HepG2 (cell line): ENCODE measurements around the gene LAMB2. TPM values are rescaled to one million over a fixed set of nuclear protein-coding genes. Genes with fewer than 3 reads are reported as not detected.
A peak's percentile ranks its signal among the peaks of the same experiment; 100 is the strongest.

Experiments
- ARID2 ChIP-seq: sonication (generic); formaldehyde crosslinking; IDR thresholded peaks from 2 replicates; pipeline ENCODE4 v1.8.1; 2022; ENCODE audit warnings: mild to moderate bottlenecking, missing genetic modification reagents, borderline replicate concordance
- ATF7 ChIP-seq, 2 experiments: fragments of 450-650 bp in 1 of 2; sonication (generic) in 1 of 2; formaldehyde crosslinking in 1 of 2; IDR thresholded peaks; 2 replicates each; pipeline versions ENCODE4 v1.4.0 to v1.6.1; 2016 to 2020; ENCODE audit warnings: antibody characterized with exemption in 1 of 2, mild to moderate bottlenecking in 1 of 2, missing genetic modification reagents in 1 of 2
- ELF4 ChIP-seq: sonication (generic); formaldehyde crosslinking; IDR thresholded peaks from 2 replicates; pipeline ENCODE4 v1.5.0; 2020; ENCODE audit warnings: missing genetic modification reagents, mild to moderate bottlenecking, moderate library complexity, borderline replicate concordance
- GLI4 ChIP-seq: sonication (generic); formaldehyde crosslinking; IDR thresholded peaks from 2 replicates; pipeline ENCODE4 v1.5.1; 2020; ENCODE audit warnings: missing genetic modification reagents, mild to moderate bottlenecking, moderate library complexity, borderline replicate concordance
- NBN ChIP-seq: fragments of 450-650 bp; conservative IDR thresholded peaks from 2 replicates; pipeline ENCODE4 v1.6.1; 2017
- NFIC ChIP-seq: IDR thresholded peaks from 2 replicates; pipeline ENCODE4 v1.6.1; 2012; ENCODE audit warnings: mild to moderate bottlenecking, low read length, inconsistent platforms
- NFKB2 ChIP-seq: sonication (generic); formaldehyde crosslinking; IDR thresholded peaks from 2 replicates; pipeline ENCODE4 v1.4.0; 2020; ENCODE audit warnings: missing genetic modification reagents, borderline replicate concordance
- ONECUT2 ChIP-seq: sonication (generic); formaldehyde crosslinking; IDR thresholded peaks from 2 replicates; pipeline ENCODE4 v1.4.0; 2020; ENCODE audit warnings: missing genetic modification reagents
- PHF20 ChIP-seq: sonication (generic); formaldehyde crosslinking; IDR thresholded peaks from 2 replicates; pipeline ENCODE4 v1.5.0; 2020; ENCODE audit warnings: mild to moderate bottlenecking, missing genetic modification reagents
- POLR2G ChIP-seq: fragments of 200-400 bp; formaldehyde crosslinking; IDR thresholded peaks from 2 replicates; pipeline ENCODE4 v1.6.1; 2018; ENCODE audit warnings: mild to moderate bottlenecking, low read depth, low read length, moderate library complexity
- RAD21 ChIP-seq: fragments of 450-650 bp; formaldehyde crosslinking; IDR thresholded peaks from 2 replicates; pipeline ENCODE4 v1.5.0; 2020; ENCODE audit warnings: mild to moderate bottlenecking
- SNRNP70 ChIP-seq: fragments of 200-400 bp; formaldehyde crosslinking; IDR thresholded peaks from 2 replicates; pipeline ENCODE4 v1.6.1; 2017; ENCODE audit warnings: mild to moderate bottlenecking, low read depth, low read length, moderate library complexity
- SRY ChIP-seq: sonication (generic); formaldehyde crosslinking; IDR thresholded peaks from 2 replicates; pipeline ENCODE4 v1.8.0; 2022; ENCODE audit warnings: mild to moderate bottlenecking, missing genetic modification reagents
- STAG1 ChIP-seq: sonication (generic); formaldehyde crosslinking; IDR thresholded peaks from 2 replicates; pipeline ENCODE4 v1.4.0; 2020; ENCODE audit warnings: missing genetic modification reagents
- ZFP1 ChIP-seq: IDR thresholded peaks from 2 replicates; pipeline ENCODE4 v1.6.1; 2016
- ZNF354B ChIP-seq: sonication (generic); formaldehyde crosslinking; IDR thresholded peaks from 2 replicates; pipeline ENCODE4 v1.8.0; 2022; ENCODE audit warnings: mild to moderate bottlenecking, missing genetic modification reagents
- ZNF367 ChIP-seq: sonication (generic); formaldehyde crosslinking; IDR thresholded peaks from 2 replicates; pipeline ENCODE4 v1.4.0; 2020; ENCODE audit warnings: missing genetic modification reagents, borderline replicate concordance
- ZNF460 ChIP-seq: sonication (generic); formaldehyde crosslinking; IDR thresholded peaks from 2 replicates; pipeline ENCODE4 v1.5.1; 2020; ENCODE audit warnings: missing genetic modification reagents, mild to moderate bottlenecking, borderline replicate concordance
- polyA plus RNA-seq, 8 experiments: library from polyadenylated mRNA; depleted of rRNA in 3 of 8; stranded (reverse) in 7 of 8; unstranded in 1 of 8; fragments of >200 nt; fragmentation: Illumina TruSeq in 4 of 8; extraction: Trizol in 4 of 8; gene quantifications; 2 replicates each; pipeline versions ENCODE4 v1.2.1 to v1.2.3, GENCODE V29; 2011 to 2016; ENCODE audit warnings: low read depth in 4 of 8, missing spikeins in 1 of 8, mixed read lengths in 1 of 8; ENCODE audit not compliant: insufficient read depth in 1 of 8
- total RNA-seq, 5 experiments: library from RNA; depleted of rRNA; stranded (reverse); fragments of >200 nt; fragmentation: Illumina TruSeq; extraction: Trizol; gene quantifications; 2 replicates each; pipeline ENCODE4 v1.2.3, GENCODE V29; 2016; ENCODE audit warnings: low read depth in 1 of 5
- TF ChIP-seq, protein P1 (sequence below): IDR thresholded peaks from 2 replicates; pipeline ENCODE4 v1.6.1; 2016; ENCODE audit warnings: mild to moderate bottlenecking
- TF ChIP-seq, protein P2 (sequence below): sonication (generic); formaldehyde crosslinking; conservative IDR thresholded peaks from 2 replicates; pipeline ENCODE4 v1.8.0; 2022; ENCODE audit warnings: missing genetic modification reagents
- TF ChIP-seq, protein P3 (sequence below): sonication (generic); formaldehyde crosslinking; IDR thresholded peaks from 2 replicates; pipeline ENCODE4 v1.4.0; 2020; ENCODE audit warnings: mild to moderate bottlenecking, missing genetic modification reagents
- TF ChIP-seq, protein P4 (sequence below): sonication (generic); formaldehyde crosslinking; IDR thresholded peaks from 2 replicates; pipeline ENCODE4 v1.8.1; 2023; ENCODE audit warnings: mild to moderate bottlenecking, moderate library complexity, missing genetic modification reagents
- TF ChIP-seq, protein P5 (sequence below): sonication (generic); formaldehyde crosslinking; IDR thresholded peaks from 2 replicates; pipeline ENCODE4 v1.5.1; 2020; ENCODE audit warnings: mild to moderate bottlenecking, missing genetic modification reagents, moderate library complexity

Gene LAMB2
- total and polyA plus RNA-seq, 2 of the 13 experiments (the other 11 are each of a cell fraction or from before 2014, with no cell fraction given), result 208 to 443 TPM

DNA sequence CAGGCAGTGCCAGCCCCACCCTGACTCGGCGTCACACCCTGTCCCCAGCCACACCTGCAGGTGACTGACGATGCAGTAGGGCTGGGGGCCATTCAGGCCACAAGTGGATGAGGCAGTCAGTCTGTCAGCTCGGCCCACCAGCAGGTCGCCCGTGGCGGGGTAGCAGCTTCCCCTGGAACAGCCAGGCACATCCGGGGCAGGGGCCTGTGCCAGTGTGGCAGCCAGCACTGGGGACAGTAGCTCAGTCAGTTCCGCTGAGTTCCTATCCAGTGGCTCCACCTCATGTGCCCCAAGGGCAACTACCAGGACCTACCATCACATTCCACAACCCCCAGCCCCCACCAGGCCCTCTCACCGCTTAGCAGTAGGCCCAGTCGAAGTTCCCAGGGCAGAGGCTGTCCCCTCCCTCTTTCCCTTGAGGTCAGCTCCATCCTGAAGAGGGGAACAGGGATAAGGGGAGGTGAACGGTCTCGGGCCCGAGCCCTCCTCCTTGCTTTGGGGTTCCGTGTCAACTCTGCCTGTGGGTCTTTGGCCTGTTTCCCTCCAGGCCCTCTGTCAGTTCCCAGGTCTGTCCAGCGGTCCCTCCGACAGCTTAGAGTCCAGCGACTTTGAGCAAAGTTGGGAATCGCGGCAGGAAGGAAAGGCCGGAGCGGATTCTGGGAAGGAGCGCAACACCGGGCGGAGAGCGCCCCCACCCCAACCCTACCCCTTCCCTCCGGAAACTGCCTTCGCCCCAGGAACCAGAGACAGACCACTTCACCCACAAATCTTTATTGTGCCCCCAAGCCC, at the start of gene LAMB2 (continued):
- TF ChIP-seq PHF20, result peak; percentile 53
- TF ChIP-seq ZNF460 (CRISPR knock-in tag), result no peak
- TF ChIP-seq, protein P1, sequence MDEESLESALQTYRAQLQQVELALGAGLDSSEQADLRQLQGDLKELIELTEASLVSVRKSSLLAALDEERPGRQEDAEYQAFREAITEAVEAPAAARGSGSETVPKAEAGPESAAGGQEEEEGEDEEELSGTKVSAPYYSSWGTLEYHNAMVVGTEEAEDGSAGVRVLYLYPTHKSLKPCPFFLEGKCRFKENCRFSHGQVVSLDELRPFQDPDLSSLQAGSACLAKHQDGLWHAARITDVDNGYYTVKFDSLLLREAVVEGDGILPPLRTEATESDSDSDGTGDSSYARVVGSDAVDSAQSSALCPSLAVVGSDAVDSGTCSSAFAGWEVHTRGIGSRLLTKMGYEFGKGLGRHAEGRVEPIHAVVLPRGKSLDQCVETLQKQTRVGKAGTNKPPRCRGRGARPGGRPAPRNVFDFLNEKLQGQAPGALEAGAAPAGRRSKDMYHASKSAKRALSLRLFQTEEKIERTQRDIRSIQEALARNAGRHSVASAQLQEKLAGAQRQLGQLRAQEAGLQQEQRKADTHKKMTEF, result peak; percentile 34; the same call in 1 of the 2 replicates
- no peak for TF ChIP-seq ELF4 (CRISPR knock-in tag)
- TF ChIP-seq, protein P2, sequence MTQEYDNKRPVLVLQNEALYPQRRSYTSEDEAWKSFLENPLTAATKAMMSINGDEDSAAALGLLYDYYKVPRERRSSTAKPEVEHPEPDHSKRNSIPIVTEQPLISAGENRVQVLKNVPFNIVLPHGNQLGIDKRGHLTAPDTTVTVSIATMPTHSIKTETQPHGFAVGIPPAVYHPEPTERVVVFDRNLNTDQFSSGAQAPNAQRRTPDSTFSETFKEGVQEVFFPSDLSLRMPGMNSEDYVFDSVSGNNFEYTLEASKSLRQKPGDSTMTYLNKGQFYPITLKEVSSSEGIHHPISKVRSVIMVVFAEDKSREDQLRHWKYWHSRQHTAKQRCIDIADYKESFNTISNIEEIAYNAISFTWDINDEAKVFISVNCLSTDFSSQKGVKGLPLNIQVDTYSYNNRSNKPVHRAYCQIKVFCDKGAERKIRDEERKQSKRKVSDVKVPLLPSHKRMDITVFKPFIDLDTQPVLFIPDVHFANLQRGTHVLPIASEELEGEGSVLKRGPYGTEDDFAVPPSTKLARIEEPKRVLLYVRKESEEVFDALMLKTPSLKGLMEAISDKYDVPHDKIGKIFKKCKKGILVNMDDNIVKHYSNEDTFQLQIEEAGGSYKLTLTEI (CRISPR knock-in tag), result no peak
- no peak for TF ChIP-seq ATF7 (IDR thresholded peaks at IDR 0.05)
- no peak for TF ChIP-seq ATF7 (CRISPR knock-in tag; IDR thresholded peaks at IDR 0.05)
- no peak for TF ChIP-seq NFIC
- TF ChIP-seq STAG1, result no peak
- no peak for TF ChIP-seq GLI4
- TF ChIP-seq SNRNP70, result no peak
- TF ChIP-seq POLR2G, result peak; percentile 82
- no peak for TF ChIP-seq ZFP1 (CRISPR knock-in tag)
- TF ChIP-seq, protein P3, sequence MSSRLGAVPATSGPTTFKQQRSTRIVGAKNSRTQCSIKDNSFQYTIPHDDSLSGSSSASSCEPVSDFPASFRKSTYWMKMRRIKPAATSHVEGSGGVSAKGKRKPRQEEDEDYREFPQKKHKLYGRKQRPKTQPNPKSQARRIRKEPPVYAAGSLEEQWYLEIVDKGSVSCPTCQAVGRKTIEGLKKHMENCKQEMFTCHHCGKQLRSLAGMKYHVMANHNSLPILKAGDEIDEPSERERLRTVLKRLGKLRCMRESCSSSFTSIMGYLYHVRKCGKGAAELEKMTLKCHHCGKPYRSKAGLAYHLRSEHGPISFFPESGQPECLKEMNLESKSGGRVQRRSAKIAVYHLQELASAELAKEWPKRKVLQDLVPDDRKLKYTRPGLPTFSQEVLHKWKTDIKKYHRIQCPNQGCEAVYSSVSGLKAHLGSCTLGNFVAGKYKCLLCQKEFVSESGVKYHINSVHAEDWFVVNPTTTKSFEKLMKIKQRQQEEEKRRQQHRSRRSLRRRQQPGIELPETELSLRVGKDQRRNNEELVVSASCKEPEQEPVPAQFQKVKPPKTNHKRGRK (CRISPR knock-in tag), result no peak
- TF ChIP-seq, protein P4, sequence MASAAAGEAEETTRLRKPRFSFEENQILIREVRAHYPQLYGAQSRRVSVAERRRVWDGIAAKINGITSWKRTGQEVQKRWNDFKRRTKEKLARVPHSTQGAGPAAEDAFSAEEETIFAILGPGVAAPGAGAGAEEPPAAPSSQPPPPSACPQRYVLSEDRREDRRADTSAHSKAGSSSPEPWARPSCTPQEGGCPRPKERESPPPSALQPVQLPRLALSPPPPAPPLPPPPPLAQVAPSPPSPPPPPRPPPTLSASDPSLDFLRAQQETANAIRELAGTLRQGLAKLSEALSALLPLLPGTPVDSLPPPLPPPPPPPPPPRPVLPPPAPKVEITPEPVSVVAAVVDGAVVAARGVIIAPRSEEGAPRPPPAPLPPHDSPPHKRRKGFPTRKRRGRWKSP (CRISPR knock-in tag), result no peak; the same call in 1 of the 2 replicates
- TF ChIP-seq, protein P5, sequence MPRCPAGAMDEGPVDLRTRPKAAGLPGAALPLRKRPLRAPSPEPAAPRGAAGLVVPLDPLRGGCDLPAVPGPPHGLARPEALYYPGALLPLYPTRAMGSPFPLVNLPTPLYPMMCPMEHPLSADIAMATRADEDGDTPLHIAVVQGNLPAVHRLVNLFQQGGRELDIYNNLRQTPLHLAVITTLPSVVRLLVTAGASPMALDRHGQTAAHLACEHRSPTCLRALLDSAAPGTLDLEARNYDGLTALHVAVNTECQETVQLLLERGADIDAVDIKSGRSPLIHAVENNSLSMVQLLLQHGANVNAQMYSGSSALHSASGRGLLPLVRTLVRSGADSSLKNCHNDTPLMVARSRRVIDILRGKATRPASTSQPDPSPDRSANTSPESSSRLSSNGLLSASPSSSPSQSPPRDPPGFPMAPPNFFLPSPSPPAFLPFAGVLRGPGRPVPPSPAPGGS (CRISPR knock-in tag), result no peak
- no peak for TF ChIP-seq NBN
- peak; percentile 49; the same call in 1 of the 2 replicates for TF ChIP-seq RAD21 (CRISPR knock-in tag)
- no peak for TF ChIP-seq ONECUT2 (CRISPR knock-in tag)
- peak; percentile 86 for TF ChIP-seq ARID2
- no peak for TF ChIP-seq ZNF367
- TF ChIP-seq ZNF354B (CRISPR knock-in tag), result 0 out of 2 replicates have a peak, but pooled peaks have one; percentile 47
- TF ChIP-seq NFKB2 (CRISPR knock-in tag), result peak; percentile 69; the same call in 1 of the 2 replicates
- peak; percentile 67 for TF ChIP-seq SRY
